Keratinocyte (primary cell): ENCODE results near the gene GPC3. TPM values are rescaled to one million over a fixed set of nuclear protein-coding genes. Genes with fewer than 3 reads are reported as not detected.

Source experiments
- DNase-seq: peaks from one replicate; pipeline ENCODE4 v3.0.0-alpha.2; 2011; ENCODE audit warnings: low read depth, missing footprints, low spot score
- FAIRE-seq: peaks from 2 replicates; lab custom pipeline; 2011; peaks lifted over from hg19 to GRCh38; lab: Jason Lieb, UNC
- H2AFZ ChIP-seq: 2 replicates; pipeline ENCODE4 v1.6.0; 2012; ENCODE audit warnings: low read length, control low read depth, inconsistent platforms; ENCODE audit not compliant: control insufficient read depth
- H3K27ac ChIP-seq: 2 replicates; pipeline ENCODE4 v1.5.1; 2011; ENCODE audit warnings: low read length; ENCODE audit not compliant: control insufficient read depth, insufficient read depth
- H3K27me3 ChIP-seq: 3 replicates; pipeline ENCODE4 v1.6.0; 2011; ENCODE audit warnings: low read length; ENCODE audit not compliant: control insufficient read depth, insufficient read depth; ENCODE audit errors: extremely low read depth
- H3K36me3 ChIP-seq, 2 experiments: 2 replicates in 1 of 2; 3 replicates in 1 of 2; pipeline ENCODE4 v1.5.1; 2011; ENCODE audit warnings: low read length in 2 of 2, mild to moderate bottlenecking in 1 of 2; ENCODE audit not compliant: control insufficient read depth in 2 of 2, insufficient read depth in 2 of 2; ENCODE audit errors: extremely low read depth in 1 of 2
- H3K4me1 ChIP-seq: 3 replicates; pipeline ENCODE4 v1.5.1; 2011; ENCODE audit warnings: low read length; ENCODE audit not compliant: control insufficient read depth, insufficient read depth; ENCODE audit errors: extremely low read depth
- H3K4me2 ChIP-seq: 3 replicates; pipeline ENCODE4 v1.6.0; 2011; ENCODE audit warnings: low read depth, low read length; ENCODE audit not compliant: control insufficient read depth, insufficient read depth; ENCODE audit errors: extremely low read depth
- H3K4me3 ChIP-seq, 3 experiments: fragments of 200-600 bp in 1 of 3; sonication (generic) in 1 of 3; 2 replicates in 2 of 3; 3 replicates in 1 of 3; pipeline ENCODE4 v1.5.1; 2011 to 2016; ENCODE audit warnings: low read length in 3 of 3, mild to moderate bottlenecking in 3 of 3, control low read depth in 2 of 3, inconsistent platforms in 1 of 3, low read depth in 1 of 3, mixed read lengths in 1 of 3, mixed run types in 1 of 3, moderate library complexity in 1 of 3; ENCODE audit not compliant: control insufficient read depth in 2 of 3, insufficient read depth in 2 of 3; ENCODE audit errors: extremely low read depth in 1 of 3
- H3K79me2 ChIP-seq: 2 replicates; pipeline ENCODE4 v1.6.0; 2012; ENCODE audit warnings: low read length; ENCODE audit not compliant: control insufficient read depth, insufficient read depth
- H3K9ac ChIP-seq: 3 replicates; pipeline ENCODE4 v1.6.0; 2011; ENCODE audit warnings: low read length; ENCODE audit not compliant: control insufficient read depth, insufficient read depth; ENCODE audit errors: extremely low read depth
- H3K9me1 ChIP-seq: 3 replicates; pipeline ENCODE4 v1.6.0; 2011; ENCODE audit warnings: low read length; ENCODE audit not compliant: control insufficient read depth, insufficient read depth; ENCODE audit errors: extremely low read depth
- H3K9me3 ChIP-seq: 2 replicates; pipeline ENCODE4 v1.5.1; 2012; ENCODE audit warnings: low read depth, low read length; ENCODE audit not compliant: control insufficient read depth
- H4K20me1 ChIP-seq: 3 replicates; pipeline ENCODE4 v1.6.0; 2011; ENCODE audit warnings: low read length; ENCODE audit not compliant: control insufficient read depth, insufficient read depth; ENCODE audit errors: extremely low read depth
- EZH2 ChIP-seq: IDR thresholded peaks from one replicate; pipeline ENCODE4 v1.6.1; 2012; ENCODE audit warnings: inconsistent platforms, mild to moderate bottlenecking, low read length, moderate library complexity
- dilution Hi-C: fragments of 300-500 bp; cut with MboI; formaldehyde crosslinking; loops from one replicate; pipeline ENCODE4 v1.7.0; 2020; ENCODE audit warnings: low sequenced_read_pairs; ENCODE audit not compliant: extremely low pct_ligation_motif_present
- polyA plus RNA-seq, 5 experiments: library from polyadenylated mRNA; depleted of rRNA in 3 of 5; stranded (reverse) in 3 of 5; stranded (forward) in 1 of 5; unstranded in 1 of 5; fragments of >200 nt; gene quantifications; 1 replicate in 1 of 5; 2 replicates in 3 of 5; 3 replicates in 1 of 5; pipeline versions ENCODE4 v1.2.1 to v1.2.3, GENCODE V29; 2011 to 2012; ENCODE audit warnings: missing spikeins in 2 of 5, low read depth in 1 of 5, low replicate concordance in 1 of 5
- TF ChIP-seq, protein P1 (sequence below), 3 experiments: IDR thresholded peaks in 1 of 3; conservative IDR thresholded peaks in 1 of 3; optimal IDR thresholded peaks in 1 of 3; 2 replicates in 2 of 3; 3 replicates in 1 of 3; pipeline versions ENCODE3 to v1.5.1; 2011; ENCODE audit warnings: low read length in 3 of 3, mild to moderate bottlenecking in 3 of 3, moderate library complexity in 2 of 3, control low read depth in 1 of 3, inconsistent platforms in 1 of 3; ENCODE audit not compliant: insufficient read depth in 2 of 3; ENCODE audit errors: extremely low read depth in 1 of 3

The GPC3 gene
- polyA plus RNA-seq, 1 donor (not counting 4 experiments of a cell fraction or from before 2014, with no cell fraction given): 0.03 TPM

DNA sequence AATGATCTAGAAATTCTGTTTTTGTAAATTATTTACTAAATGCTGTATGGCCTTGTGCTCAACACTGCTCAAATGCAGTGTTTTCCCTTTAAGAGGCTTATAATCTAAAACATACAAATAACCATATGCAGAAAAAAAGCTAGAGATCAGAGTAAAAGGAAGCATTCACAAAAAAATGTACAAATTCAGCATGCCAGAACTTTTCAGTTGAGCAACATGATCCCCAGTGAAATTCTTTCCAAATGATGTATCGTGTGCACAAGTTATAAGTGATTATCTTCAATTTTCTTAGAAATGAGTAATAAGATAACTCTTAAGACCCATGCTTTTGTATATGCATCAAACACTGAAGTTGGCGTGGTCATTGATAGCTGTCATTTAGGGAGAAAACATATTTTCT, 5.0 kb downstream of the GPC3 start:
- no peak for DNase-seq
- Histone ChIP-seq H3K27me3 (peaks cover 26% of the 10 kb centered on the region), H3K9me3 (no peaks in the 10 kb centered on the region), H3K4me2 (no peak overlapping the region), H3K9me1 (no peaks in the 10 kb centered on the region), H4K20me1 (no peaks in the 10 kb centered on the region), H2AFZ (no peak overlapping the region), H3K4me3 (no peak overlapping the region), H3K9ac (no peak overlapping the region), H3K4me1 (peaks cover 2% of the 10 kb centered on the region), H3K27ac (no peak overlapping the region), H3K79me2 (no peaks in the 10 kb centered on the region), H3K36me3 (no peaks in the 10 kb centered on the region)
- TF ChIP-seq EZH2: no peak
- TF ChIP-seq, protein P1, sequence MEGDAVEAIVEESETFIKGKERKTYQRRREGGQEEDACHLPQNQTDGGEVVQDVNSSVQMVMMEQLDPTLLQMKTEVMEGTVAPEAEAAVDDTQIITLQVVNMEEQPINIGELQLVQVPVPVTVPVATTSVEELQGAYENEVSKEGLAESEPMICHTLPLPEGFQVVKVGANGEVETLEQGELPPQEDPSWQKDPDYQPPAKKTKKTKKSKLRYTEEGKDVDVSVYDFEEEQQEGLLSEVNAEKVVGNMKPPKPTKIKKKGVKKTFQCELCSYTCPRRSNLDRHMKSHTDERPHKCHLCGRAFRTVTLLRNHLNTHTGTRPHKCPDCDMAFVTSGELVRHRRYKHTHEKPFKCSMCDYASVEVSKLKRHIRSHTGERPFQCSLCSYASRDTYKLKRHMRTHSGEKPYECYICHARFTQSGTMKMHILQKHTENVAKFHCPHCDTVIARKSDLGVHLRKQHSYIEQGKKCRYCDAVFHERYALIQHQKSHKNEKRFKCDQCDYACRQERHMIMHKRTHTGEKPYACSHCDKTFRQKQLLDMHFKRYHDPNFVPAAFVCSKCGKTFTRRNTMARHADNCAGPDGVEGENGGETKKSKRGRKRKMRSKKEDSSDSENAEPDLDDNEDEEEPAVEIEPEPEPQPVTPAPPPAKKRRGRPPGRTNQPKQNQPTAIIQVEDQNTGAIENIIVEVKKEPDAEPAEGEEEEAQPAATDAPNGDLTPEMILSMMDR (optimal IDR thresholded peaks at IDR 0.05 in 1 of 3, IDR thresholded peaks at IDR 0.05 in 1 of 3, conservative IDR thresholded peaks at IDR 0.05 in 1 of 3; ENCODE audit: extremely low read depth in 1 of 3, insufficient read depth in 2 of 3, low read length in 3 of 3): no peak
- dilution Hi-C loops: no loop called here
- no peak for FAIRE-seq

GRCh38 chrX:133979641-133980230, 5.7 kb downstream of the GPC3 start:
- H3K9ac ChIP-seq: no peak overlapping the region
- peaks cover 2% of the 10 kb centered on the region for H3K4me1 ChIP-seq
- no peaks in the 10 kb centered on the region for H4K20me1 ChIP-seq
- no peaks in the 10 kb centered on the region for H3K36me3 ChIP-seq
- no peak overlapping the region for H3K27ac ChIP-seq
- TF ChIP-seq EZH2: no peak
- TF ChIP-seq, protein P1 (optimal IDR thresholded peaks at IDR 0.05 in 1 of 3, IDR thresholded peaks at IDR 0.05 in 1 of 3, conservative IDR thresholded peaks at IDR 0.05 in 1 of 3; ENCODE audit: extremely low read depth in 1 of 3, insufficient read depth in 2 of 3, low read length in 3 of 3): no peak
- H3K4me2 ChIP-seq: no peak overlapping the region
- no peaks in the 10 kb centered on the region for H3K79me2 ChIP-seq
- DNase-seq: no peak
- peaks cover 19% of the 10 kb centered on the region for H3K27me3 ChIP-seq
- no peak overlapping the region for H3K4me3 ChIP-seq
- no peaks in the 10 kb centered on the region for H3K9me1 ChIP-seq
- no peak overlapping the region for H2AFZ ChIP-seq
- FAIRE-seq: no peak
- no peaks in the 10 kb centered on the region for H3K9me3 ChIP-seq
- dilution Hi-C loops: no loop called here
